HG03520 (cell line): Measurements from ENCODE around the gene PTPRU.

ENCODE experiments used
- ATAC-seq: cut with Tn5 transposase; IDR thresholded peaks from one replicate; pipeline ENCODE4 v1.9.1; 2021; ENCODE audit warnings: mild to moderate bottlenecking, moderate library complexity; ENCODE audit not compliant: unreplicated experiment

The PTPRU gene

DNA sequence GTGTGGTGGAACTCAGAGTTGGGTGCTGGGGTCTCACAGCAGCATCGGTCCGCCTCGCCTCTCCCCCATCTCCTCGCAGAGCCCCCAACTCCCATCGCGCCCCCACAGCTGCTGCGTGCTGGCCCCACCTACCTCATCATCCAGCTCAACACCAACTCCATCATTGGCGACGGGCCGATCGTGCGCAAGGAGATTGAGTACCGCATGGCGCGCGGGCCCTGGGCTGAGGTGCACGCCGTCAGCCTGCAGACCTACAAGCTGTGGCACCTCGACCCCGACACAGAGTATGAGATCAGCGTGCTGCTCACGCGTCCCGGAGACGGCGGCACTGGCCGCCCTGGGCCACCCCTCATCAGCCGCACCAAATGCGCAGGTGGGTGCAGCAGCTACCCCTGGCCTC is 24.2 kb downstream of the PTPRU start:
- no peak for ATAC-seq

DNA sequence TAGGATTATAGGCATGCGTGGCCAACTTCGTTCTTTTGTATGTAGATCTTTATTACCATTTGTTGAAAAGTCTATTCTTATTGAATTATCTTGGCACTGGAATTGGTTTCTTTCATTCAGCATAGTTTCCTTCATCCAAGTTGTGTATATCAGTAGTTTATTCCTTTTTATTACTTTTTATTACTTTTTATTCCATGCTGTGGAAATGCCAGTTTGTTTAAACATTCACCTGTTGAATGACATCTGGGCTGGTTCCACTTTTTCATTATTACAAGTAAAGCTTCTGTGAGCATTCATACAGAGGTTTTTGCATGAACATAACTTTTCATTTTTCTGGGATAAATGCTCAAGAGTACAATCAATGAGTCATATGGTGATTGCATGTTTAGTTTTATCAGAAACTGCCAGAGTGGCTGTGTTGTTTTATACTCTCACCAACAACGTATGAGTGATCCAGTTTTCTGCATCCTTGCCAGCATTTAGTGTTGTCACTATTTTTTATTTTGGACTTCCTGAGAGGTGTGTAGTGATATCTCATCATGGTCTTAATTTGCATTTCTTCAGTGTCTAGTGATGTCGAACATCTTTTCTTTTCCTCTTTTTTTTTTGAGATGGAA is 28.6 kb downstream of the PTPRU start:
- ATAC-seq, result no peak

DNA sequence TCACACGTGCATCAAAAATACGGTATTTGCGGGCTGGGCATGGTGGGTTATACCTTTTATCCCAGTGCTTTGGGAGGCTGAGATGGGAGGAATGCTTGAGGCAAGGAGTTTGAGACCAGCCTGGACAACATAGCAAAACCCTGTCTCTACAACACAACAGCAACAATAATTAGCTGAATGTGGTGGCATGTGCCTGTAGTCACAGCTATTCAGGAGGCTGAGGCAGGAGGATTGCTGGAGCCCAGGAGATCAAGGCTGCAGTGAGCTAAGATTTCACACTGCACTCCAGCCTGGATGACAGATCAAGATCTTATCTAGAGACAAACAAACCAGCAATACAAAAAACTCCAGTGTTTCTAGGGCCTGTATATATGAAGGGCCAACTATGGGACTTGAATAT is 30.6 kb downstream of the PTPRU start:
- no peak for ATAC-seq

DNA sequence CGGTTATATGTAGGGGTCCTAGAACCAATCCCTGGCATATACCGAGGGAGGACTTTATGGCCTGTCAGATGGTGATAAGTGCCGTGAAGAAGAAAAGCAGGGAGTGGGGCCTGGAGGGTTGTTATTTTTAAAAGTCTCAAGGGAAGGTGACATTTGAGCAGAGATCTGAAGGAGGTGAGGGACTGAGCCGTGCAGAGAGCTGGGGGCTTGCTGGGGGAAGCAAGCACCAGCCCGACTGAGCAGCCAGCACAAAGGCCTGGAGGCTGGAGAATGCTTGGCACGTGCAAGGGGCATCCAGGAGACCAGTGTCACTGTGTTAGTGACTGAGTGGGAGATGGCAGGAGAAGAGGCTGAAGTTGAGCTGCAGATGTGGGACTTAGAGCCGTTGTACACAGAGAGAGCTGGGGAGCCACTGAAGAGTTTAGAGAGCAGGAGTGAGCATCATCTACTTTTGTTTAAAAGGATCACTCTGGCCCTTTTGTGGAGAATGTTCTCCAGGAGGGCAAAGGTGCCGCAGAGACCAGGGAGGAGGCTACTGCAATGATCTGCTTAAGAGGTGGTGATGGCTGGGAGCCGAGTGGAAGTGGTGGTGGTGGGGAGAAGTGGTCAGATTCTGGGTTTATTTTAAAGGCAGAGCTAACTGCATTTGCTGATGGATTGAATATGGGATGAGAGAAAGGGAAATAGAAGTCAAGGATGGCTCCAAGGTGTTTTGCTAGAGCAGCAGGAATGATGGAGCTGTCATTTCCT is 31.2 kb downstream of the PTPRU start:
- no peak for ATAC-seq

DNA sequence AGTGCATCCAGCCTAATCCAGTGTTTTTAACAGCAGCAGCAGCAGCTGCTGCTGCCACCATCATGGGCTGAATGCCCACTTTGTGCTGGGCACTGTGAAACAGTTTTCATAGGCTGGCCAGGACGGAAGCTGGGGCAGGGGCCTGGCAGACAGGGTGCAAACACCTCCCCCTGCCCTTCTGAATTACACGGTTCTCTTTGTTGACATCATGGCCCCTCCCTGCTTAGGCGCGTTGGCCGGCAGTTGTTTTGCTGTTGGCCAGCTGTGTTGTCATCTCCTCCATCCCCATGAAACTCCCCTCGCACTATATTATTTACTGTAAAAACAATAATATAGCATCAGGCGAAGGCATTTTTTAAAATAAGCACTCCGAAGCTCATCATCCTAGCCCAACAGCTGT is 33.1 kb downstream of the PTPRU start:
- ATAC-seq, result no peak

DNA sequence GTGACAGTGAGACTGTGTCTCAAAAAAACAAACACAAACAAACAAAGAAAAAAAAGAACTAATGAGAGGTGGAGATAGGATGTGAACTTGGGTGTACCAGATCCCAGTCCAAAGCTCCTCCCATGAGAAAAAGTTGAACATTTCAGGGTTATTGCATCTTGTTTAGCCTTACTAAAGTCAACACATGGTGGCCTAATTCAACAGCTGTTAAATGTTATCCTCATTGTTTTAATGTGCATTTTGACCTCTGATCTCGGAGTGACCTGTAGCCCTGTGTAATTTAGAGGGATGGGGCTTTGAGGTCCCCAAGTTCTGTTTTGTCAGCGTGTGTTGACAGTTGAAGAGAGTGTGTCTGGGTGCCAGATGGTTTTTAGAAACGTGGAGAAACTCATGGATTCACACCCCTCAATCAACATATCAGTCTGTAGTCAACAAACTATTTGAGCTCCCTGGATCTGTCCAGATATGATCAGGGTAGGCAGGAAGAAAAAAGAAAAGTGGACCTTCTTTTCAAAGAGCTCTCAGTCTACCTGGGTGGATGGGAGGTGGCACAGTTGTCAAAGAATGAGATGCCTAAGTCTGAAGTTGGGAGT is 34.7 kb downstream of the PTPRU start:
- no peak for ATAC-seq

DNA sequence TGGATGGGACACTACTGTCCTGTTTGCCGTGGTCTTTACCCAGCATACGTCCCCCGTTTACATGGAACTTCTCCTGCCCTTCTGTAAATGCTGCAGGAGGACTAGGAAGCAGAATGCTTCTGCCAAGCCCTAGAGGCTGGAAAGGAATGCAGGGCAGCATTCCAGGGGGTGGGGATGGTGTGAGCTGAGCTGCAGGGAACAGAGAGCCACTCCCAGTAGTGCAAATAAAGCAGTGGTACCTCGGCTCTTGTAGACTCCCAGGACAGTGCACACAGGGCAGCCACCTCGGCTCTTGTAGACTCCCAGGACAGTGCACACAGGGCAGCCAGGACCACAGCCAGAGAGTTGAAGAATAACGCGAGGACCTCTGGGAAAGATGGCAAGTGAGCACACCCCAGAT is 35.4 kb downstream of the PTPRU start:
- no peak for ATAC-seq

DNA sequence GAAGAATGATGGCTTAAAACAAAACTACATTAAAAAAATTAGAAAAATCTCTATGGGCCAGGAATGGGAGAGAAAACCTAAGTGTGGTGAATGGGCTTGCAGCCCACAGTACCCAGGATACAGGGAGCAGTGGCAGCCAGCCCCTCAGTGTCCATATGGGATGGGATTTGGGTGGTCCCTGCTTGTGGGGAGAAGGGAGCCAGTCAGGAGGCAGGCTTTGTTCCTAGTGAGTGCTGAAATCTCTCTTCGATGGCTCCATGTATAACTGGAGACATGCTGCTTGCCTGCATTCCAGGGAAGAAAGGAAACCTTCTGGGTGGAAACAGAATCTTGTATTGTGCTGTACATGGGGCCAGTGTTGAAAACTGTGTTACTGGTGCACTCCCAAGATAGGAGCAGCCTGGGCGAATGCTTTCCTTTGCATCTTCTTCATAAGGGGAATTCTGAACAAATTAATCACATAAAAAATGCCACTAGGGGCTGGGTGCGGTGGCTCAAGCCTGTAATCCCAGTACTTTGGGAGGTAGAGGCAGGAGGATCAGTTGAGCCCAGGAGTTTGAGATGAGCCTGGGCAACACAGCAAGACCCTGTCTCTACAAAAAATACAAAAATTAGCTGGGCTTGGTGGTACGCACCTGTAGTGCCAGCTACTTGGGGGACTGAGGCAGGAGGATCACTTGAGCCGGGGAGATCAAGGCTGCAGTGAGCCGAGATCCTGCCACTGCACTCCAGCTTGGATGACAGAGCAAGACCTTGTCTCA is 36.0 kb downstream of the PTPRU start:
- no peak for ATAC-seq

DNA sequence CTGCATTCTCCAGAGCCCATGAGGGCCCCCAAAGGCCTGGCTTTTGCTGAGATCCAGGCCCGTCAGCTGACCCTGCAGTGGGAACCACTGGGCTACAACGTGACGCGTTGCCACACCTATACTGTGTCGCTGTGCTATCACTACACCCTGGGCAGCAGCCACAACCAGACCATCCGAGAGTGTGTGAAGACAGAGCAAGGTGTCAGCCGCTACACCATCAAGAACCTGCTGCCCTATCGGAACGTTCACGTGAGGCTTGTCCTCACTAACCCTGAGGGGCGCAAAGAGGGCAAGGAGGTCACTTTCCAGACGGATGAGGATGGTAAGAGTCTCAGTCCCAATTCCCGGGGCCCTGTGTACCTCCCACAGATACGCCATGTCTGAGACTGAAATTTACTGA is 39.1 kb downstream of the PTPRU start:
- no peak for ATAC-seq

DNA sequence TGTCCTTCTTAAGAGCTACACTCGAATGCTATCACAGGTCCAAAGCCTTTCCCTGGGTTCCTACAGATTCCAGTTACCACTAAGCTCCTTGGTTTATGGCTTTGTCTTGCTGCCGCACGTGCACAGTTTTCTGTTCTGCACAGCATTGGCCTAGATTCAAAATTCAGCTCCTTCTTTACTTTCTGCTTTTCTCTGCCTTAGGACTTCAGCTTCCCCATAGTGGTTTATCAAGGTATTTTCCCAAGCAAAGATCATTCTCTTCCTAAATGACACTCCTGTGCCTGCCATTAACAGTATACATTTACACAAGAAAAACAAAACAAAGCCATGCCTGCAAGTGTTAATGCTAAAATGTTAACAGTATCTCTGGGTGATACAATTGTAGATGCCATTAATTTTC is 41.8 kb downstream of the PTPRU start:
- no peak for ATAC-seq

DNA sequence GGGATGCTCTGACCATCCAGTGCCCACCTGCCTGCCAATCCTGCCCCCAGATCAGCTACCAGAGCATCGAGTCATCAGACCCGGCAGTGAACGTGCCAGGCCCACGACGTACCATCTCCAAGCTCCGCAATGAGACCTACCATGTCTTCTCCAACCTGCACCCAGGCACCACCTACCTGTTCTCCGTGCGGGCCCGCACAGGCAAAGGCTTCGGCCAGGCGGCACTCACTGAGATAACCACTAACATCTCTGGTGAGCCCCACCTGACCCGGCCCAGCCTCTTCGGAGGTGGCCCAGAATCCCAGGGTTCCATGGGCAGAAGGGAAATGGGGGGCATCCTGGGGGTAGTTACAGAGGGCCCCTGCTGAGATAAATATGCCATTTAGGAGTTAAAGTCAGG is 43.1 kb downstream of the PTPRU start:
- no peak for ATAC-seq

DNA sequence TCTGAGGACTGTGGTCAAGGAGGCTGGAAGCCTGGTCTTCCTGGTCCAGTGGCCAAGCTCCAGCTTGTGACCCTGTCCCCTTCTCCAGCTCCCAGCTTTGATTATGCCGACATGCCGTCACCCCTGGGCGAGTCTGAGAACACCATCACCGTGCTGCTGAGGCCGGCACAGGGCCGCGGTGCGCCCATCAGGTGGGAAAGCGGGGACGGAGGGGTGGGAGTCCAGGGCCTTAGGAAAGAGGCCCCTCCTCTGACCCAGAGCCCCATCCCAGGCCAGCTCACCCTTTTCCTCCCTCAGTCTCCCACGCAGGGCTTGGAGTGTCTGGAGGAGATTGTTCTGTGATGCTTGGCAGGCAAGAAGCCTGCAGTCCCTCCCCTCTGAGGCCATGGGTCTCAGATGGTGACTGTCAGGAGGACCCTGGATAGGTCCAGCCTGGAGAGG is 43.6 kb downstream of the PTPRU start:
- ATAC-seq, result no peak

DNA sequence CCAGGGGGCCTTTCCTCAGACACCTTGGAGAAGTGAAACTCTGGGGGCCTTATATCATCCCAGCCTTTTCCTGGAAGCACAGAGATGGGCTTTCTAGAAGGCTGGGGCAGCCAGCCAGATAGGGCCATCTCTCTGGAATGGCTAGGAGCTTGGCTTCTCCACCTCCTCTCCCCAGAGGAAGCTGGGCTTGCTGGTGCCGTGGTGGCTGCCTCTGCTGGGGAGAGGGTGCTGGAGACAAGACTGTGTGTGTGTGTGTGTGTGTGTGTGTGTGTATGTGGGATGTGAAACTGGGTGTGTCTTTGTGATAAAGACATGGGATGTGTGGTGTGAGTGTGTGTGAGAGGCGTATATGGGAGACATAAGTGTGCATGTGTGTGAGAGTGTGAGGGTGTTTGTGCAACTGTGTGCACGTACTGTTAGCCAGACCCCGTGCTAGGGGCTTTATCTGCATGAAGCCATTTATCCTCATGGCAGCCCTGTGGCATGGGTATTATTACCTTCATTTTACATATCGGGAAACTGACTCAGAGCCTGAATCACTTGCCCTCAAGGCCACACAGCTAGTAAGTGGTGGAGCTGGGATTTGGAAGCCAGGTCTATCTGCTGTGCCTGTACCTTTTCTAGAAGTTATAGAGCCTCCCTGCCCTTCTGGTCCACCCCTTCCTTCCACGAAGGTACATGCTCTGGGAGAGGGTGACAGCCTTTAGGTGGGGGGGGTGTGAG is 44.2 kb downstream of the PTPRU start:
- no peak for ATAC-seq

DNA sequence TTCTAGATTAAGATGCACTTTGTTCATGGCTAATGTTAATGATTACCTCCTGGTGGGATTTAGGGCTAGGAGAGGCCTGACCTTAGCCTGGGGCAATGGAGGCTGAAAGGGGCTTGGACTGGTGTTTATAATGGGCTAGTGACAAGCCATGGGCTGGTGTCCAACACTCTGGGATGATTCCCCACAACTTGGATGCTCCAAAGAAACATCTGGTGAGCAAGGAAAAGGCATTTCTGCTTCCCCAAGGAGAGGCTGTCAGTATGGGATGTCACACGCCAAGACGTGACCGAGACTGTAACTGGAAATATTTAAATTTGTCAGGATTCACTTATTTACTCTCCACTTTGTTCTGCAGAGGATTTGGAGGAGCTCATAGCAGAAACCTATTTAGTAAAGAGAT is 45.2 kb downstream of the PTPRU start:
- ATAC-seq, result no peak

DNA sequence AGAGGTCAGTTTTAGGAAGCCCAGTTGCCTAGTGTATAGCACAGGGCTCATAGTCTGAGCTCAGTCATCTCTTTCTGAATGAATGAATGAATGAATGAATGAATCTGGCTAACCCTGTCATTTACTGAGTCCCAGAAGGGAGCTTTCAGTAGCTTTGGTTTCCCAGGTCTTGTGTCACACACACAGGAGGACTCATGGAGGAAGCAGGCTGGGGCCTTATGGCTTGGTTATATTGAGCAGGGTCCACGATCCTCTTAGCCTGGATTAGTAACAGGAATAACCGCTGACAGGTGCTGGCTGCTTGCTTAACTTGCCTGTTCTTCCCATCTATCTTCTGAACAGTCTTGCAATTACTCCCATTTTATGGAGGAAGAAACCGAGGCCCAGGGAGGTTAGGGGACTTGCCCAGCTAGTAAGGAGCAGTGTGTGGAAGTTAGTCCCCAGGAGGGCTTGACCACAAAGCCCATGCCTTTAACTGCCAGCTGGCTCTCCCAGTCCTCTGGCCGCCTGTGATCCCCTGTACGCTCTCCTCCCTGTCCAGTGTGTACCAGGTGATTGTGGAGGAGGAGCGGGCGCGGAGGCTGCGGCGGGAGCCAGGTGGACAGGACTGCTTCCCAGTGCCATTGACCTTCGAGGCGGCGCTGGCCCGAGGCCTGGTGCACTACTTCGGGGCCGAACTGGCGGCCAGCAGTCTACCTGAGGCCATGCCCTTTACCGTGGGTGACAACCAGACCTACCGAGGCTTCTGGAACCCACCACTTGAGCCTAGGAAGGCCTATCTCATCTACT is 46.0 kb downstream of the PTPRU start:
- no peak for ATAC-seq

DNA sequence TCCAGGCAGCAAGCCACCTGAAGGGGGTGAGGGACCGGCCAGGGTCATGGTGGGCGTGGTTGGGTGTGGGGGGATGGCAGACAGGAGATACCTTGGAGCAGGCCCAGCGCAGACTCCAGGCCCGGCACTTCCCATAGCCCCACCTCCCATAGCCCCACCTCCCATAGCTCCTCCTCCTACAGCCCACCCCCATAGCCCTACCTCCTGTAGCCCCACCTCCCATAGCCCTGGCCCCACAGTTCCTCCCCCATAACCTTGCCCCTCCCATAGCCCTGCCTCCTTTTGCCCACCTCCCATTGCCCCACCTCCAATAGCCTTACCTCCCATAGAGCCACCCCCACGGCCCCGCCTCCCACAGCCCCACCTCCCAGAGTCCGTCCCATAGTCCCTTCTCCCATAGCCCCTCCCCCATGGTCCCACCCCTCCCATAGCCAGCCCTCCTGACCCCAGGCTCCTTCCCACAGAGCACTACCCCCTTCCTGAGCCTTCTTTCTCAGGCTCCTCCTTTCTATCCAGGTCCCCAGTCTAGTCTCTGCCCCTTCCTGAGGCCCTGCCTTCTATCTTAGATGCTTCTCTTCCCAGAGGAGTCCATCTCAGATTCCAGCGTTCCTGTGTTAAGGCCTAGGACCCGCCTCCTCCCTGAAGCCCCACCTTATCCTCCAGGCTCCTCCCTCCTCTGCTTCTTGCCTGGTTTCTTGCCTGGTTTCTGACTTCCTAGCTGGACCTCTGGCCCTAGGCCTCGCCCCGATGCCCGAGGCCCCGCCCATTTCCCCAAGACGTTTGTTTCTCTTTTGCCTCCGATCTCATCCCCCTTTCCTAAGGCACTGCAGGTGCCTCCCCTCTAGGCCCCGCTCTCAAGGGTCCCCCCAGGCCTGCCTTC is 46.8 kb downstream of the PTPRU start:
- no peak for ATAC-seq

DNA sequence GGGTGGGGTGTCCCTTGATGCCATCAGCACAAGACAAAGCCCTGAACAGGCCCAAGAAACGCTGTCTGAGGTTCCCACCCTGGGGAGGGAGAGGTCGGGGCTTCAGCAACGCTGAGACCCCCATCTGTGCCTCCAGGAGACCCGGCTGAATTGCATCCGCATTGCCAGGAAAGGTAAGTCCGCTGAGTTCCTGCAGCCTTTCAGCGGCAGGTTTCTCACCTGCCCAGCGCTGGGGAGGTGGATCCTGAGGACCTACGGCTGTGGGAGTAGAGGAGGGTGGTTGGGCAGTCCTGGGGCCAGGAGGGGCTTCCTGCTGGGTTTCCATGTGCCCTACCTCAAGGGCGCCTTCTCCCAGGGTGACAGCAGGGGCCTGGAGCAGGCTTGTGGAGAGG is 47.5 kb downstream of the PTPRU start:
- ATAC-seq, result no peak

DNA sequence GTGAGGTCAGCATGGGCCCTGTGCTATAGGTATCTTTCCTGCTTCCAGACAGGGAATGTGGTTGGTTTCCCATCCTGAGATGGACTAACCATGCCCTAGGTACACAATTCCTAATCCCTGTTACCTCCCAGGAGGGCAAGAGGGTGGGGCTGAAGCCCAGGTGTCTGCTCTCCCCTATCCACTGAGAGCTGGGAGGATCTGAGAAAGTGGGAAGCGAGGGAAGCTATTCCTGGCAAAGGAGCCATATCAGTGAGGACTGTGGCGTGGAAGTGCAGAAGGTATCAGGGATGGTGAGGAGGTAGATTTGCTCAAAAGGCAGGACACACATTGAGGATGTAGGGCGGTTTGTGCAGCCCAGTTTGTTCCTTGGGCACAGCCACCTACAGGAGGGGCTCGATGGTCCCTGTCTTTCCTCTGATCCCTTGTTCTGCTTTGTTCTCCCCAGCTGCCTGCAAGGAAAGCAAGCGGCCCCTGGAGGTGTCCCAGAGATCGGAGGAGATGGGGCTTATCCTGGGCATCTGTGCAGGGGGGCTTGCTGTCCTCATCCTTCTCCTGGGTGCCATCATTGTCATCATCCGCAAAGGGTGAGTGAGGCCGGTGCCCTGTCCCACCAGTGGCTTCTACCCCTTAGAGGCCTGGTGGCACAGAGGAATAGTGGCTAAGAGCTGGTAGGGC is 48.1 kb downstream of the PTPRU start:
- no peak for ATAC-seq
